HL-60/S4 (cell line): Measurements from ENCODE around the gene MRPL36.
"Not testable (repeated sequence)": the region's sequence is repeated elsewhere in the genome, so short reads cannot be mapped to it uniquely, and the experiment has no call there.

Experiments
- in situ Hi-C: fragments of 300-500 bp; cut with MboI; formaldehyde crosslinking; loops from 2 replicates; pipeline ENCODE4 v1.14.3; 2022; ENCODE audit warnings: low sequenced_read_pairs

MRPL36 gene

DNA sequence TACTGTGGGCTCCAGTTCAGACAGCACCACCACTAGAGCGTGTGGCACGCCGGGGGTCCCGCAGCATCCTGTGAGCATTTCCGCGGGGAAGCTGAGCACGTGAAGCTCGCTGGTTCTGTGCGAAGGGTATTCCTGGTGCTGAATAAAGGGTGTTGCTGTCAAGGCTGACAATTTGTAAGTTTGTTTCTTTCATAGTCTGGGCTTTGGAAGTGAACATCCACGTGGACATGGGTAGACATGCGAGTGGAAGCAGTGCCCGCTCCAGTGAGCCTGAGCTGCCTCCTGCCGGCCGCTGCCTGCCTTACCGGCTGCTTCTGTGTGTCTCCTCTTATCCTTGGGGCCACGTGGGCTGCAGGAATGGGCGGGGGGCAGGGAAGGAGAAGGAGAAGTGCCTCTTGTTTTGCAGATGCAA is 16.2 kb upstream of the MRPL36 start:
- in situ Hi-C loops: no loop called here

DNA sequence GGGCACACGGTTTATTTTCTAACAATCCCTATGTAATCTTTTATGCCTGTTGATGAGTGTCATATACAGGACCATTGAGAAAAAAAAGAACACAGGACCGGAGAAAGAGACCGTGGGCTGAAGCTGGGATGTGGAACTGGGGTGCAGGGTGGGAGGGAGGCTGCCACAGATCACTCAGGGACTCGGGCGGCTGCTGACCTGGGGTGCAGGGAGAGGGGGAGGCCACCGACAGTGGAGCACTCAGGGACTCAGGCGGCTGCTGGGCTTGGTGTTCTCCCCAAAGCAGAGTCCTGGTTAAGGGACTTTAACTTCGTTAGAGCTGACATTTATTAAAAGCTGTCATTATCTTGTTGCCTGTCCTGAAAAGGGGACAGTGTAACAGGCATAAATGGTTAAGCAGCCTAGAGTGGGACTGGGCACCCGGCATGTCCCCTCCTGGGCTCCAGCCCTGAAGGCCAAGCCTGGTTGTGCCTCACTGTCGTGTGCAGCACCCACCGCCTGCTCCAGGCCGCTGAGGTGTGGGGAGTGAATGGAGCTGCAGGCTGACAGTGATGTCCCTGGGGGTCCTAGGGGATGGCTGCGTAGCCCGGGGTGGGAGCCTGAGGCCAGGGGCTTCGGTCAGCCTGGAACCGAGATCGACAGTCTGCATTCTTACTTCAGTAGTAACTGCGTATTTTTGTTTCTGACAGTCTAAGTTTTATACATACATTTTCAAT is 15.6 kb upstream of the MRPL36 start:
- in situ Hi-C loops: no loop called here

DNA sequence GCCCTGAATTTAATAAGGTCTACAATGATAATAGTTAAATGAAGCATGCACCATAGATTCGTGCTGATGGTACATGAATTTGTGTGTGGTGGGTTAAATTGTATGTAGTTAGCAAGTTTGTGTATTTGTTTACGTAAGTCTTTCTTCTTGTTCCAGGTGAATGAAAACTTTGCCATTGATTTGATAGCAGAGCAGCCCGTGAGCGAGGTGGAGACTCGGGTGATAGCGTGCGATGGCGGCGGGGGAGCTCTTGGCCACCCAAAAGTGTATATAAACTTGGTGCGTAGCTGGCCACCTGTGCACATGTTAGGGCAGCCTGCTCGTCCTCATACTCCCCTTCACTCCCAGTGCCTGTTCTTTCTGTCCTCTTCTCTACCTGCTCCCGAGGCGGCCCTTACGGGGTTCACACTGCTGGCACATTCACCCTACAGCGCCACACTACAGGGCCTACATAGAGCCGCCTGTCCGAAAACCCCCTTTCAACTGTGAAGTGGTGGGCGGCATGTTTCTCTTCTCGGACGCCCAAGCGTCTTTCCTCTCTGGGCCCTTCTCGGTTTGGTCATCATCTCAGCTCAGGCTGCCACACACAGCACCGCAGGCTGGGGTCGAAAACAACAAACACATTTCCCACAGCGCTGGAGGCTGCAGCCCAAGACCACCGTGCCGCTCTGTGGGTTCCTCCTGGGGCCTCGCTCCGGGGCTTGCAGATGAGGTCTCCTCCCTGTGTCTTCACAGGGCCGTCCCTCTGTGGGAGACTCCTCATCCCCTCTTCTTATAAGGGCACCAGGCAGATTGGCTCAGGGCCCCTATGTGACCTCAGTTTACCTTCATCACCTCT is 14.8 kb upstream of the MRPL36 start:
- in situ Hi-C loops: no loop called here

DNA sequence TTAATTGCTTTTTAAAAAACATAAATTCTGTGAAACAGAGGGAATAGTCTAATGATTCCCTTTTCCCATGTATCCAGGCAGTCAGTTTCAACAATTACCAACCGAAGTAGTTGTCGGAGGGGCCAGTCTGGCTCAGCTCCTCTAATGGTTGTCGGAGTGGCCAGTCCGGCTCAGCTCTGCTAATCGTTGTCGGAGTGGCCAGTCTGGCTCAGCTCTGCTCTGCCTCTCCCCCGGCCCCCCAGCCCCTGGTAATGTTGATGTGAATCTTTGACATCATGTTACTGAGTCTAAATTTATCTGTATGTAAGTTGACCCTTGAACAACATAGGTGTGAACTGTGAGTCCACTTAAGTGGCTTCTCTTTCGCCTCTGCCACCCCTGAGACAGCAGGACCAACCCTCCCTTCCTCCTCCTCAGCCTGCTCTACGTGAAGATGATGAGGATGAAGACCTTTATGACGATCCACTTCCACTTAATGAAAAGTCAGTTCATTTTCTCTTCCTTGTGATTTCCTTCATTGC is 11.0 kb upstream of the MRPL36 start:
- in situ Hi-C loops: no loop called here

DNA sequence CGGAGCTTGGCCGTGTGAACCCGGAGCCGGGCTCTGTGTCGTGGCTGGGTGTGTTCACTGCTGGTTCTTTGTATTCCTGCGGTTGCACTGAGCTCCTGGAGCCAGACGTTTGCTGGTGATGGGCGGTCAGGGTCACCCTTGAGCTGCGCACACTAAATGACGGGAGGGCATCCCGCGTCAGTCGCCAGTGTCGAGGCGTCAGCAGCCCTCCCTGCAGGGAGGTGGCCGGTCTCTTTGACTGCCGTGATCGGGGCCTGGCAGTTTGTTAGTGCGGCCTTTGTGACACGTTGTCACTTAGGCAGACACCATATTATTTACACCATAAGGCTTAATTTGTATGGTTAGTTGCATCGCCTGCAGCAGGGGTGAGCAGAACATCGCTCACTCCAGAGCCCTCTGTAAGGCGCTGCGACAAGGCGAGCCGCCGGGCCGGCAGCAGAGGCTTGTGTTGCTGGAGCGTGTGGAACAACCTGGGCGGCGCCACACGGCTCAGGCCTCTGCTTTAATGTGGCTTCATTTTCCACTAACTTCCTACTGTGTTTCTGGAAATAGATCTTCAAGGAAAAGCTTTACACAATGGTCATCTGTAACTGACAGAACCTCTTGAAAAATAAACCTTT is 9.9 kb upstream of the MRPL36 start:
- in situ Hi-C loops: no loop called here

DNA sequence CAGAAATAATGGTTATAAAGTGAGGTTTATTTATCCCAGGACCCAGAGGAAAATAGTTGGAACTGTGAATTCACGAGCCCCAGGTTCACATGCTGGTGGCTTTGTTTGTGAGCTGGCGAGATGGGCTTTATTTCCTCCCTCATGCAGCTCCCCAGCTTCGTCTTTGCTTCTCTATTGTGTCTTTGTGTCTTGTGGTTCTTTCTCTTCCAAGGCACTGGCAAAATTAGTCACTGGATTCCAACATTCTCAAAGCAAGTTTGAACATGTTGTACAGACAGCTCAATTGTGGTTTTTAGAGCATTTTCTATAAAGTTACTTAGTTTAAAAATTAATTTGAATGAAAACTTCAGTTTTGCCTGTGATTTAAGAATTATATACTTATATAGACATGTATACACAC is 8.8 kb upstream of the MRPL36 start:
- in situ Hi-C loops: no loop called here

DNA sequence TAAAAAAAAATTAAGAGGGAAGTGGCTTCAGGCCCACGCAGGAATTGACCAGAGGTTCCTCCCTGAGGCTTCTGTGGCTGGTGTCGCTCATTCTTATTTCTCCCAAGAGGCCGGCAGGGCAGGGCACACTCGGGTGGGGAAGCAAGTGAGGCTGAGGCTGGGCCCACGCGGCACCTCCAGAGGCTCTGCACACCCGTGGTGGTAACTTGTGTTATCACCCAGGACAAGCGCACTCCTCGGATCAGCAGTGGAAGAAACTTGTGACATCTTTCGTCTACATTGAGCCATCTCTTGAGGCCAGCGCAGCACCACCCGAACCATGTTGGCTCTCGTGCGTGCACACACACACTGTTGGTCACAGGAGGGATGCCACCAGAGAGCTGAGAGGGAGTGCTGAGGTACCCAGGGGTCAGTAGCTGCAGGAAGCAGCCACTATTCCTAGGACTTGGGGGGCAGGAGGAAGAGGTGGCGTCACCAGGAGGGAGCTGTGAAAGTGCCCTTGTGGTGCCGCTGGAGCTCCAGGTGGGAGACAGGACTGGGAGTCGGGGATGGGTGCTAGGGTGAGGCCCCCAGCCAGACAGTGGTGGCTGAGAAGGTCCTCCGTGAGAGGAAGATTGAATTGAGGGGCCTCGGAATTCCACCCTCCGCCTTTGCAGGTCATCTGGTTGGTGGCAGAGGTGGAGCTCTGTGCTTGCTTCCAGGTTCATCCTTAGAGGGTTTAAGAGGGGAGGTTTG is 8.0 kb upstream of the MRPL36 start:
- in situ Hi-C loops: no loop called here

DNA sequence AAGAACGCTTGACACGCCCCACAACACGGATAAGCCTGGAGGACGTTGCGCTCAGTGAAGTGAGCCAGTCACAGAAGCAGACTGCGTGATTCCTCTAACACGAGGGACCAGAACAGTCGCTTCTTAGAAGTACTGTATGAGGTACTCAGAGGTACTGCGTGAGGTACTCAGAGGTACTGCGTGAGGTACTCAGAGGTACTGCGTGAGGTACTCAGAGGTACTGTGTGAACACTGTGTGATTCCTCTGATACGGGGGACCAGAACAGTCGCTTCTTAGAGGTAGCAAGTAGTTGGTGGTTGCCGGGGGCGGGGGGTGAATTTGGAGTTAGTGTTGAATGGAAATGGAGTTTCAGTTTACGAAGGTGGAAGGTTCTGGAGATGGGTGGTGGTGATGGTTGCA is 7.3 kb upstream of the MRPL36 start:
- in situ Hi-C loops: no loop called here

DNA sequence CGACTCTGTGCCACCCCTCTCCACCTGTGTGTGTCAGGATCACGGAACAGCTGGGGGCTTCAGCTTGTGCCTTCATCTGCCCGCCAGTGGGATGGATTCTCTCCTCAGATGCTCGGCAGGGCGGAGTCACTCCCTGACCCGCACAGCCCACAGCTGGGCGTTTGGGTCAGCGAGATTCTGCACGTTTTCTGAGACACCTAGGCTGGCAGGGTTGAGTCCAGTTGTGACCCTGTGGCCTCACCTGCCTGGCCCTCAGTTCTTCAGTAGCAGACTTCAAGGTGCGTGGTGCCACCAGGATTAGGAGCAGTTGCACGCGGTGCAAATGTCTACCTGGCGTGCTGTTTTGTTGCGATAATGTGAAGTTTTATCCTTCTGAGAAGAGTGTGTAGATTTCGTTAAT is 6.6 kb upstream of the MRPL36 start:
- in situ Hi-C loops: no loop called here

DNA sequence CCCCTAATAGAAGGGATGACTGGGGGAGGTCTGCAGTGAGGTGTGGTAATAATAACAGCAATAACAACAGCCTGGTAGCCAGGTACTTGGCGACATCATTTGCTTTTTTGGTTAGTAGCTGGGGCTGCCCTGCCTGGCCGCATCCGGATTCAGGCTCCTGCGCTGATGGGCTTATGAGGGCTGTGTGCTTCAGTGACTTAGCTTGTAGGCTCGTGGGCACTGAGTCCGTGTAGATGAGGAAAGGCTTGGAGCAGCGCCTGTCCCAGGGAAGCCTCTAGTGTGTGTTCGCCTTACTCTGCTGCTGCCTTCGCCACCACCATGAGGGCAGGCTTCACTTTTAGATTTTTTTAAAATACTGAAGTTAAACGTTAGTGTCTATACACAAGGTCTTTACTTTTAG is 6.1 kb upstream of the MRPL36 start:
- in situ Hi-C loops: no loop called here

DNA sequence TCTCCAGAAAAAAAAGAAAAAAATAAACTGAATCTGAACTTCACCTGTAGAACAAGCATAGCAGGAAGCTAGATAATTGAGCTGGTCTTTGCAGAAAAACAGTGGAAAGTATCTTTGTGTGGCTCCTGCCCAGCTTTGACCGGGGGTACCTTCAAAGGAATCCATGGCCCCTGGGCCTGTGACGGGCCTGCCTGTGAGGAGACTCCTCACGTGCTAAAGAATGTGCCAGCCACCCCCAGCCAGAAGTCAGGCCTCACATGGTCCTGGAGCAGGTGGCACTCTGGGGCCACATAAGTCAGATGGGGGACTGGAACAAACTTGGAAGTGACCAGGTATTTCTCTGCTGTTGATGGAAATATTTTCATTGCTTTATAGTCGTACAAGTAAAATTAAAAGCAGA is 5.7 kb upstream of the MRPL36 start:
- in situ Hi-C loops: no loop called here

DNA sequence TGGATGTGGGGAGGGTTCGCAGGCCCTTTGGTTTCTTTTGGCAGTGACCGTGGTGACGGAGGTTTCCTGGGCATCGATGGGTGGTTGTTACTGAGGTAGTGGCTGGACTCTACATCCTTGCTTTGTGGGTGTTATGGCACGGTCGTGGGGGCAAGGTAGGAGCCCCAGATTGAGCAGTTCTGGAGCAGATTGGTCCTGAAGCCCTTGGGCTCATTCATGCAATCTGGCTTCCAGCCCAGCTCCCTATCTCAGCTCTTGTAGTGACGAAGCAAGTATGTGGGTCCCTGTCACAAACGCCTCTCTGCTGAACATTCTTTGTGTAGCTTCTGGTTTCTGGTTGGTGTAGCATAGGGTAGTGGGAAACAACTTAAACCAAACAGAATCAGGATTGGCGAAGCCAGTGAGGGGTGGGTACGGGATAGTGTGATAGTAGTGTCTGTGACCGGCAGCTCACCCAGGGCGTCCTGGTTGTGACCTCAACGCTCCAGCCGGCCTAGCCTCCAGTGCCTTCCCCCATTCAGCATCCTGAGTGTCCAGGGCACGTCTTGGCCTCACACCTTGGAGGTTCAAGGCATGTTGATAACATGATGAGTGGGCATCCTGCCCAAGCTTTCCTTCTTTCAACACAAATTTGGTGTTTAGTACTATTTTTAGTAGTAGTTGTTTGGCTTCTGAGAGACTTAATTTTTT is 4.5 kb upstream of the MRPL36 start:
- in situ Hi-C loops: no loop called here

DNA sequence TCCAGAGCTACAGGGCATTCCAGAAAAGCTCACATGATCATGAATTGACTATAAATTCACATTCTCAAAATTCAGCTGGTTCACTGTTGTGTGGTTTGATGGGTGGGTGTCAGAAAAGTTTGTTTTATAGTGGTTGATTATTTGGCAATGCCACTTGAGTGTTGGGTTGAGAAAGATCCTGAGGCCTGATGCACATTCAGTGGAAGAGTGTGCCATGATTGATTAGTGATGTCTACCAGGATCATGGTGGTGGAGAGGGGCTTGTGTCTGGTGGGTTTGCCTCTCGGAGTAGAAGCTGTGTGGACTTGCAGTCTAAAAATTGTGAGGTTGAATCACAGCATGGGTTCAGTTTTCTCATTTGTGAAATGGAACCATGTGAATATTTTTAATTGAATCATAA is 3.6 kb upstream of the MRPL36 start:
- in situ Hi-C loops: no loop called here

DNA sequence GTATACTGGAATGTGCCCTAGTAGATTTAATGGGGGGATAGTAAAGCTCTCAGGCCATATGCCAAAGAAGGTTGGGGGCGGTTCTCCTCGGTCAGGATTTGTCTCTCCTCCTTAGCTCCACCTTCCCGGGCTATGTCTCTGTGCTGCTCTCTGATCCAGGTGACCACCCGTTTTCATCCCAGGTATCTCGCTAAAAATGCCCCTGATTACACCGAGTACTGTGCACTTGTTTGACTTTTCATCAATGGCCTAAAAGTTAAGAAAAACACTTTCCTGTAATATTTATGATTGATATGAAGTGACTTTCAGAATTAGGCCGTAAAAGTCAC is 2.3 kb upstream of the MRPL36 start:
- in situ Hi-C loops: no loop called here

DNA sequence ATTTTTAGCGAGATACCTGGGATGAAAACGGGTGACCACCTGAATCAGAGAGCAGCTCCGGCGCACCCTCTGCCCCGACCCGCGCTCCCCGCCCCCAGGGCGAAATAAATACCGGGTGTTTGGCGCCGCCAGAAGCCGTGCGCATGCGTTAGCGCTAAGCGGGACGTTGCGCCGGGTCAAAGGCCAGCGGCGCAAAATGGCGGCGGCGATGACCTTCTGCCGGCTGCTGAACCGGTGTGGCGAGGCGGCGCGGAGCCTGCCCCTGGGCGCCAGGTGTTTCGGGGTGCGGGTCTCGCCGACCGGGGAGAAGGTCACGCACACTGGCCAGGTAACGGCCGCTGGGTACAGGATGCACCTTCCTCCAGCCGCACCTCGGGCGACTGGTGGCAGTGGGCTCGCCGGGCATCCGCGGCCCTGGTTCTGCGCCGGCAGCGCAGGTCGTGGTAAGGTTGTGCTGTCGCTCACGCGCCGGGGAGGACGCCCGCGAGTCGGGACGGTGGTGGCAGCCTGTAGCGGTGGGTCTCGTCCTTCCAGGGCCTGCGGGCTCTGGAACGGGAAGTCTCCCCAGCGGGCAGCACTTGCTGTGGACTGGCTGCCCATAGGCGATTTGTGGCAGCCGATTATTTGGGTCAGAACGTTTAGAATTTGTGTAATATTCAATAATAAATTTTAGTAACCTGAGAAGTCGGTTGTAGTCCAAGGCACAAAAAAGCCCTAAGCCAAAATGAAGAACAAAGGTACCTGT is 1.8 kb upstream of the MRPL36 start, which contains the start of gene NDUFS6:
TSS of gene NDUFS6 (plus strand) at position 186 of the 745 bp plus-strand sequence. CDS start at position 197, 11 bp downstream.
- in situ Hi-C loops: no loop called here

DNA sequence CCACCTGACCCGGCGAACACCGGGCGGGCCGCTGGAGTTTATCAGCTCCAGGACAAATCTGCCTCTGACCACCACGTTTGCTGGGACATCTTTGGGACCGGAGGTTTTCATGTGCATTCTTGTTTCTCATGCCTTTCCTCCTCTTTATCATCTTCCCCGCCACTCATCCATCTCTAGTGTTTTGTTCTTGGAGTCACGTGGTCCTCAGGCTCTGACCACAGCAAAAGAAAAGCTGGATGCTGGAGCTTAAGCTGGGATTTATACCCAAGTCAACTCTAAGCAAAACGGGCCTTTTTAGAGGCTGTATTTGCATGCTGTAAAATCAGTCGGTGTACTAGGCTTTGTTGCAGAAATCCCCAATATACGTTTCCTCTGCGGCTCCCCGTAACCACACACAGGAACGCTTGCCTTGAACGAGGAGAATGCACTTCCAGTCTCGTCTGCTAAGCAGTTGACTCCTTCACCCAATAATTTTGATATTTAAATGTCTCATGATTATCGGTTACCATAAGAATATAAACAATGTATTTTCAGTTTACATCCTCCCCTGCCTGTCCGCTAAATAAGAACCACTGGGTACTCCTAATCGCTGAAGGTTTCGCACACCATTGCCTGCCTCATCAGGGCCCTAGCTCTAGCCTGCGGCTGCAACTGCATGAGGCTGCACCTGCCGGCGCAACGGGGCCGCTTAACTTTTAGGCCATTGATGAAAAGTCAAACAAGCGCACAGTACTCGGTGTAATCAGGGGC is 1.0 kb upstream of the MRPL36 start:
- in situ Hi-C loops: no loop called here

DNA sequence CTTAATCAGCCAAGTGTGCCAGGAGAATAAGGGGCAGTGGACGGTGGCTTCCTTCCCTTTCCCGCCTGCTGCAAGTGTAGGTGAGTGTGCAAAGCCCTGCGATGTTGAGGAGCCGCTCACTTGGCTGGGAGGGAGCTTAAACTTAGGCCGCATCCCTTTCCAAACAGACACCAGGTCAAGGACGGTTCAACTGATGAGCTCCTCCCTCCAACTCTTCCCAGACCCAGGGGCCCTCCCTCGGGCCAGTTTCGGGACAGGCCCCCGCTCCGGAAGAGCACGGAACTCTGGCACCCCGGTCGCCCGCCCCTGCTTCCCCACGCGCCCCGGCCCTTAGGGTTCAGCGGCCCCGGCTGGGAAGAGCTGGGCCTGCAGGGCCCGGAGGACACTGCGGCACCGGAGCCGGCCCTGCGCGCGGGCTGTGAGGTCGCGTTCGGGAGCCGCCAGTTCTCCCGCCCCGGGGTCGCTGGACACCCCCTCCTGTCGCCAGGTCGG is 481 bp downstream of the MRPL36 start:
- in situ Hi-C loops: no loop called here

DNA sequence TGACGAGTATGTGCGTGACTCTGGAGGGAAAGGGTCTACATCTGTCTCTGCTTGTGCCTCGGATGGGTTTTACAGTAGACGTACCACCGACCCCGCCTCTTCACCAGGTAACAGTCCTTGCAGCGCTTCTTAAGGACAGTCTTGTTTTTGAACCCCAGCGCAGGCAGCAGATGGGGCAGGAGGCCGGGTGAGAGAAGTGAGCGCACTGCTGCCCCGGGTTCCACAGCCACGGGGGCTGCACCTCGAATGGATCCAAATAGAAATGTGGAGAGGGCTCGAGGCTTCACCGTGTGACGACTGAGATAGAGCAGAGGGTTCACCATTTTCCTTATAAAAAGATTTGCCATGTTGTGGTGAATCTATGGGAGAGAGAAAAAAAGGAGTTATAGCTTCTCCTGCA is 1.0 kb downstream of the MRPL36 start:
- in situ Hi-C loops: not testable (repeated sequence)

DNA sequence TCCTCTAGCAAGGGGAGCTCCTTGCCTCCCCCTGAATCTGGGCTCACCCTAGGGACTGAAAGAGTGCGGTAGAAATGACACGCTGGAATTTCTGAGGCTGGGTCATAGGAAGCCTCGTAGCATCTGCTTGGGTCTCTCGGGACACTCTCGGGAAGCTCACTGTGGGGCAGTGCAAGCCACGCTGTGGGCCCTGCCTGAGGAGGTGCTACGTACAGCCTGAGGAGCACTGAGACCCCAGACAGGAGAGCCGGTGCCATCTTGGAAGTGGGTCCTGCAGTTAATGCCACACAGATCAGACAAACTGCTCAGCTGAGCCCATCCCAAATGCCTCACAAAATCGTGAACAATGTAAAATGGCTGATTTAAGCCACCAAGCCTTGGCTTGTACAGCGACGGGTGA is 1.8 kb downstream of the MRPL36 start:
- in situ Hi-C loops: no loop called here
